D721Med (cell line): Measurements from ENCODE around the gene ZNF625.

Experiments
- DNase-seq: peaks from one replicate; pipeline ENCODE4 v3.0.0; 2011; ENCODE audit warnings: low spot score; ENCODE audit not compliant: insufficient read length
- FAIRE-seq: peaks from 2 replicates; lab custom pipeline; 2011; peaks lifted over from hg19 to GRCh38; lab: Jason Lieb, UNC
- CTCF ChIP-seq: IDR thresholded peaks from 2 replicates; pipeline ENCODE4 v1.5.1; 2012; ENCODE audit warnings: mild to moderate bottlenecking, control low read depth; ENCODE audit not compliant: insufficient read depth; ENCODE audit errors: missing control alignments

The ZNF625 gene

GRCh38 chr19:12156223-12157058 is at the start of gene ZNF625:
Gene ZNF625, minus strand, starts transcription at chr19:12156734. Its CDS starts 176 bp downstream, at chr19:12156558.
- TF ChIP-seq CTCF: no peak
- FAIRE-seq (peak; percentile 75), DNase-seq (peak; percentile 79)

GRCh38 chr19:12205296-12205695 is 48.8 kb upstream of the ZNF625 start:
- FAIRE-seq: no peak
- no peak for DNase-seq
- no peak for TF ChIP-seq CTCF

GRCh38 chr19:12202250-12202649 is 45.7 kb upstream of the ZNF625 start:
- FAIRE-seq (no peak), DNase-seq (no peak)
- no peak for TF ChIP-seq CTCF

- TF ChIP-seq CTCF: no peak
- FAIRE-seq: no peak
- DNase-seq: no peak
These were observed 43.4 kb upstream of the ZNF625 start for GRCh38 chr19:12199757-12200419.

GRCh38 chr19:12198136-12198535 is 41.6 kb upstream of the ZNF625 start:
- FAIRE-seq (peak; percentile 25), DNase-seq (no peak)
- no peak for TF ChIP-seq CTCF

- TF ChIP-seq CTCF: no peak
- FAIRE-seq (peak; percentile 68), DNase-seq (peak; percentile 74)
These were observed 38.5 kb upstream of the ZNF625 start for GRCh38 chr19:12194827-12195731.
